Activated CD8-positive, alpha-beta T cell treated with anti-CD3 and anti-CD28 coated beads for 36 hours (primary cell): ENCODE measurements around the gene STXBP6. TPM values are rescaled to one million over a fixed set of nuclear protein-coding genes. Genes with fewer than 3 reads are reported as not detected.

Source experiments
- ATAC-seq: fragments of 200-7000 bp; cut with Tn5 transposase; one replicate; pipeline ENCODE4 v1.10.0; 2021; ENCODE audit warnings: mild to moderate bottlenecking, moderate library complexity
- CTCF ChIA-PET: fragments of 350-600 bp; sonication (Branson Sonifier 250); formaldehyde crosslinking; loops from one replicate; lab custom pipeline; 2021; ENCODE audit warnings: antibody characterized with exemption; lab: Charles Lee
- POLR2A ChIA-PET: fragments of 350-600 bp; sonication (Branson Sonifier 250); formaldehyde crosslinking; loops from one replicate; lab custom pipeline; 2021; ENCODE audit warnings: antibody characterized with exemption; lab: Charles Lee
- DNase-seq: peaks from one replicate; pipeline ENCODE4 v3.0.0-alpha.2; 2020
- H3K27ac Mint-ChIP-seq: one replicate; pipeline ENCODE4 v1.8.0; 2021; ENCODE audit warnings: mild to moderate bottlenecking, mixed read lengths
- H3K27me3 Mint-ChIP-seq: one replicate; pipeline ENCODE4 v1.8.0; 2021; ENCODE audit warnings: mixed read lengths
- H3K36me3 Mint-ChIP-seq: one replicate; pipeline ENCODE4 v1.8.0; 2021; ENCODE audit warnings: low read depth, mixed read lengths
- H3K4me1 Mint-ChIP-seq: one replicate; pipeline ENCODE4 v1.8.0; 2021; ENCODE audit warnings: low read depth, mixed read lengths
- H3K4me3 Mint-ChIP-seq: one replicate; pipeline ENCODE4 v1.8.0; 2021; ENCODE audit warnings: mild to moderate bottlenecking, moderate library complexity, mixed read lengths
- H3K9me3 Mint-ChIP-seq: one replicate; pipeline ENCODE4 v1.8.0; 2021; ENCODE audit warnings: mixed read lengths
- CTCF ChIP-seq: fragments of 200-600 bp; IDR thresholded peaks from one replicate; pipeline ENCODE4 v1.8.0; 2022; ENCODE audit warnings: antibody characterized with exemption, mild to moderate bottlenecking
- intact Hi-C: fragments of 100-400 bp; cut with micrococcal nuclease; formaldehyde crosslinking; loops from one replicate; pipeline ENCODE4 v1.10.0; 2022
- total RNA-seq, 2 experiments: library from RNA; stranded (reverse); gene quantifications; one replicate each; pipeline ENCODE4 v1.2.3, GENCODE V29; 2021

The STXBP6 gene
- total RNA-seq, 2 experiments from 2014 or later: not detected

GRCh38 chr14:24887623-24888304, 162.2 kb downstream of the STXBP6 start:
- Mint-ChIP-seq H3K4me3 (no peak overlapping the region), H3K27me3 (peaks cover 13% of the 10 kb centered on the region), H3K27ac (no peak overlapping the region), H3K9me3 (peaks cover 13% of the 10 kb centered on the region), H3K36me3 (no peaks in the 10 kb centered on the region), H3K4me1 (no peaks in the 10 kb centered on the region)
- intact Hi-C loops: no loop called here
- ATAC-seq: no peak
- ChIA-PET POLR2A (no interaction called here), CTCF (no interaction called here)
- DNase-seq: no peak
- no peak for TF ChIP-seq CTCF

GRCh38 chr14:24885410-24885913, 164.5 kb downstream of the STXBP6 start:
- DNase-seq (no peak), ATAC-seq (no peak)
- intact Hi-C loops: no loop called here
- Mint-ChIP-seq H3K9me3 (peaks cover 10% of the 10 kb centered on the region), H3K4me1 (no peaks in the 10 kb centered on the region), H3K27me3 (peaks cover 8% of the 10 kb centered on the region), H3K27ac (no peak overlapping the region), H3K4me3 (no peak overlapping the region), H3K36me3 (no peaks in the 10 kb centered on the region)
- TF ChIP-seq CTCF: no peak
- CTCF ChIA-PET: no interaction called here
- POLR2A ChIA-PET: no interaction called here

GRCh38 chr14:24883576-24883975, 166.4 kb downstream of the STXBP6 start:
- Mint-ChIP-seq H3K4me3 (no peak overlapping the region), H3K27me3 (peaks cover 7% of the 10 kb centered on the region), H3K27ac (no peak overlapping the region), H3K4me1 (no peaks in the 10 kb centered on the region), H3K9me3 (no peaks in the 10 kb centered on the region), H3K36me3 (no peaks in the 10 kb centered on the region)
- ChIA-PET CTCF (no interaction called here), POLR2A (no interaction called here)
- intact Hi-C loops: no loop called here
- DNase-seq (no peak), ATAC-seq (no peak)
- TF ChIP-seq CTCF: no peak

GRCh38 chr14:24881116-24881893, 168.6 kb downstream of the STXBP6 start:
- Mint-ChIP-seq H3K4me1 (no peaks in the 10 kb centered on the region), H3K27me3 (peaks cover 3% of the 10 kb centered on the region), H3K36me3 (no peaks in the 10 kb centered on the region), H3K9me3 (no peaks in the 10 kb centered on the region), H3K27ac (no peak overlapping the region), H3K4me3 (no peak overlapping the region)
- TF ChIP-seq CTCF: no peak
- intact Hi-C loops: no loop called here
- ChIA-PET POLR2A (no interaction called here), CTCF (no interaction called here)
- DNase-seq (no peak), ATAC-seq (no peak)

GRCh38 chr14:24880689-24881088, 169.3 kb downstream of the STXBP6 start:
- no peak overlapping the region for H3K4me3 Mint-ChIP-seq
- intact Hi-C loops: no loop called here
- no peaks in the 10 kb centered on the region for H3K9me3 Mint-ChIP-seq
- peaks cover 4% of the 10 kb centered on the region for H3K27me3 Mint-ChIP-seq
- DNase-seq (no peak), ATAC-seq (no peak)
- H3K4me1 Mint-ChIP-seq: no peaks in the 10 kb centered on the region
- TF ChIP-seq CTCF: no peak
- ChIA-PET POLR2A (no interaction called here), CTCF (no interaction called here)
- no peaks in the 10 kb centered on the region for H3K36me3 Mint-ChIP-seq
- no peak overlapping the region for H3K27ac Mint-ChIP-seq
